ENCODE measurements around the gene CDH23. TPM values are rescaled to one million over a fixed set of nuclear protein-coding genes. Genes with fewer than 3 reads are reported as not detected.

The CDH23 gene
- polyA plus RNA-seq, 2 donors = 1.6 to 3.2 TPM

- Histone ChIP-seq H3K4me1 (ENCODE audit: control insufficient read depth in 2 of 2, insufficient read depth in 2 of 2, low read length in 1 of 2) (no peaks in the 10 kb centered on the region), H3K4me3 (ENCODE audit: low read depth in 1 of 2, low read length in 2 of 2) (no peak overlapping the region), H3K27ac (ENCODE audit: low read depth in 2 of 2, low read length in 1 of 2) (peak overlapping the region in 1 of 2 donors; percentile 1), H3K9me3 (ENCODE audit: control insufficient read depth in 2 of 2, insufficient read depth in 1 of 2, low read depth in 1 of 2, low read length in 1 of 2) (peaks cover 0 to 2% of the 10 kb centered on the region in 2 donors), H3K27me3 (ENCODE audit: control insufficient read depth in 1 of 2, insufficient read depth in 2 of 2, low read length in 2 of 2) (no peaks in the 10 kb centered on the region), H3K36me3 (ENCODE audit: control insufficient read depth in 2 of 2, insufficient read depth in 2 of 2, low read length in 1 of 2) (no peaks in the 10 kb centered on the region)
- 58 to 64% methylated on average over 10 of the region's 10 CpGs for WGBS, 2 donors
Measured at GRCh38 chr10:71694567-71694968, 297.8 kb downstream of the CDH23 start.

GRCh38 chr10:71695502-71696476, 299.1 kb downstream of the CDH23 start:
- no peak overlapping the region for H3K27ac ChIP-seq (ENCODE audit: low read depth in 2 of 2, low read length in 1 of 2)

GRCh38 chr10:71696628-71697326, 300.1 kb downstream of the CDH23 start:
- Histone ChIP-seq H3K9me3 (ENCODE audit: control insufficient read depth in 2 of 2, insufficient read depth in 1 of 2, low read depth in 1 of 2, low read length in 1 of 2) (no peaks in the 10 kb centered on the region), H3K27ac (ENCODE audit: low read depth in 2 of 2, low read length in 1 of 2) (no peak overlapping the region), H3K27me3 (ENCODE audit: control insufficient read depth in 1 of 2, insufficient read depth in 2 of 2, low read length in 2 of 2) (no peaks in the 10 kb centered on the region), H3K36me3 (ENCODE audit: control insufficient read depth in 2 of 2, insufficient read depth in 2 of 2, low read length in 1 of 2) (no peaks in the 10 kb centered on the region), H3K4me3 (ENCODE audit: low read depth in 1 of 2, low read length in 2 of 2) (no peak overlapping the region), H3K4me1 (ENCODE audit: control insufficient read depth in 2 of 2, insufficient read depth in 2 of 2, low read length in 1 of 2) (no peaks in the 10 kb centered on the region)
- 56 to 60% methylated on average over 10 of the region's 10 CpGs for WGBS, 2 donors

More at GRCh38 chr10:71695502-71696476, 299.1 kb downstream of the CDH23 start:
- 76 to 78% methylated on average over 14 of the region's 14 CpGs for WGBS, 2 donors
- H3K4me1 ChIP-seq (ENCODE audit: control insufficient read depth in 2 of 2, insufficient read depth in 2 of 2, low read length in 1 of 2) = no peaks in the 10 kb centered on the region
- no peak overlapping the region for H3K4me3 ChIP-seq (ENCODE audit: low read depth in 1 of 2, low read length in 2 of 2)
- H3K9me3 ChIP-seq (ENCODE audit: control insufficient read depth in 2 of 2, insufficient read depth in 1 of 2, low read depth in 1 of 2, low read length in 1 of 2) = peaks cover 0 to 2% of the 10 kb centered on the region in 2 donors
- no peaks in the 10 kb centered on the region for H3K36me3 ChIP-seq (ENCODE audit: control insufficient read depth in 2 of 2, insufficient read depth in 2 of 2, low read length in 1 of 2)
- H3K27me3 ChIP-seq (ENCODE audit: control insufficient read depth in 1 of 2, insufficient read depth in 2 of 2, low read length in 2 of 2) = no peaks in the 10 kb centered on the region

GRCh38 chr10:71697938-71698709, 301.4 kb downstream of the CDH23 start:
- 62 to 66% methylated on average over 7 of the region's 7 CpGs for WGBS, 2 donors
- Histone ChIP-seq H3K27me3 (ENCODE audit: control insufficient read depth in 1 of 2, insufficient read depth in 2 of 2, low read length in 2 of 2) (no peaks in the 10 kb centered on the region), H3K36me3 (ENCODE audit: control insufficient read depth in 2 of 2, insufficient read depth in 2 of 2, low read length in 1 of 2) (no peaks in the 10 kb centered on the region), H3K9me3 (ENCODE audit: control insufficient read depth in 2 of 2, insufficient read depth in 1 of 2, low read depth in 1 of 2, low read length in 1 of 2) (no peaks in the 10 kb centered on the region), H3K27ac (ENCODE audit: low read depth in 2 of 2, low read length in 1 of 2) (no peak overlapping the region), H3K4me3 (ENCODE audit: low read depth in 1 of 2, low read length in 2 of 2) (no peak overlapping the region), H3K4me1 (ENCODE audit: control insufficient read depth in 2 of 2, insufficient read depth in 2 of 2, low read length in 1 of 2) (no peaks in the 10 kb centered on the region)

GRCh38 chr10:71698737-71699136, 302.0 kb downstream of the CDH23 start:
- no peaks in the 10 kb centered on the region for H3K27me3 ChIP-seq (ENCODE audit: control insufficient read depth in 1 of 2, insufficient read depth in 2 of 2, low read length in 2 of 2)
- no peak overlapping the region for H3K4me3 ChIP-seq (ENCODE audit: low read depth in 1 of 2, low read length in 2 of 2)
- H3K4me1 ChIP-seq (ENCODE audit: control insufficient read depth in 2 of 2, insufficient read depth in 2 of 2, low read length in 1 of 2) = no peaks in the 10 kb centered on the region
- WGBS, 2 donors = 79 to 86% methylated on average over 5 of the region's 5 CpGs
- H3K27ac ChIP-seq (ENCODE audit: low read depth in 2 of 2, low read length in 1 of 2) = no peak overlapping the region
- H3K36me3 ChIP-seq (ENCODE audit: control insufficient read depth in 2 of 2, insufficient read depth in 2 of 2, low read length in 1 of 2) = no peaks in the 10 kb centered on the region
- no peaks in the 10 kb centered on the region for H3K9me3 ChIP-seq (ENCODE audit: control insufficient read depth in 2 of 2, insufficient read depth in 1 of 2, low read depth in 1 of 2, low read length in 1 of 2)

DNA sequence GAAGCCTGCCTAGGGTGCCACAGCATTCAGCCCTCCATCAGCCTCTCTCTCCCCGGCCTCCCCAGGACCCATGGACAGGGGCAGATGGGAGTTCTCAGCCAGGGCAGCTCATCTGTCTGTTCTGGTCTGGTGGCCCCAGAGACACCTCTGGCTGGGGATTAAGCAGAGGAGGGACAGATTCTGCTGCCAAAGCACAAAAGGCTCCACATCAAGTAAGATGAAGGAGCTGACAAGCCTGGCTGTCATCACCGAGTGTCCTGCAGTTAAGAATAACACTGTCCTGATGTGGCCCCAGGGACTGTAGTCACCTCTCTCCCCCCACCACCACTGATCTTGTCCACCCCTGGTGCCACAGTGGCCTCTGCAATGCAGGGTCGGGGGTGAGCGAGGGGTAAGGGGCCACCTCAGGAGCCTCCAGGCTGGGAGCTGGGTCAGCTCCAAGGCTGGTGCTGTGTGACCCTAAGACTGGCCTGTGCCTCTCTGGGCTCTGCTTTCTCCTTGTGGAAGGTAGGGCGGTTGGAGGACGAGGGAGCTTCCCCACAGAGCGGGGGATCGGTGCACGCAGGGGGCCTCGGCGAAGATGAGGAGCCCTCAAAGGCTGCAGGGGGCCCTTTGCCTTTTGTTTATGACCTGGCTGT, 304.1 kb downstream of the CDH23 start:
- no peaks in the 10 kb centered on the region for H3K9me3 ChIP-seq (ENCODE audit: control insufficient read depth in 2 of 2, insufficient read depth in 1 of 2, low read depth in 1 of 2, low read length in 1 of 2)
- no peak overlapping the region for H3K4me3 ChIP-seq (ENCODE audit: low read depth in 1 of 2, low read length in 2 of 2)
- no peaks in the 10 kb centered on the region for H3K36me3 ChIP-seq (ENCODE audit: control insufficient read depth in 2 of 2, insufficient read depth in 2 of 2, low read length in 1 of 2)
- 90 to 91% methylated on average over 11 of the region's 11 CpGs for WGBS, 2 donors
- no peak overlapping the region for H3K27ac ChIP-seq (ENCODE audit: low read depth in 2 of 2, low read length in 1 of 2)
- no peaks in the 10 kb centered on the region for H3K27me3 ChIP-seq (ENCODE audit: control insufficient read depth in 1 of 2, insufficient read depth in 2 of 2, low read length in 2 of 2)
- H3K4me1 ChIP-seq (ENCODE audit: control insufficient read depth in 2 of 2, insufficient read depth in 2 of 2, low read length in 1 of 2) = no peaks in the 10 kb centered on the region

DNA sequence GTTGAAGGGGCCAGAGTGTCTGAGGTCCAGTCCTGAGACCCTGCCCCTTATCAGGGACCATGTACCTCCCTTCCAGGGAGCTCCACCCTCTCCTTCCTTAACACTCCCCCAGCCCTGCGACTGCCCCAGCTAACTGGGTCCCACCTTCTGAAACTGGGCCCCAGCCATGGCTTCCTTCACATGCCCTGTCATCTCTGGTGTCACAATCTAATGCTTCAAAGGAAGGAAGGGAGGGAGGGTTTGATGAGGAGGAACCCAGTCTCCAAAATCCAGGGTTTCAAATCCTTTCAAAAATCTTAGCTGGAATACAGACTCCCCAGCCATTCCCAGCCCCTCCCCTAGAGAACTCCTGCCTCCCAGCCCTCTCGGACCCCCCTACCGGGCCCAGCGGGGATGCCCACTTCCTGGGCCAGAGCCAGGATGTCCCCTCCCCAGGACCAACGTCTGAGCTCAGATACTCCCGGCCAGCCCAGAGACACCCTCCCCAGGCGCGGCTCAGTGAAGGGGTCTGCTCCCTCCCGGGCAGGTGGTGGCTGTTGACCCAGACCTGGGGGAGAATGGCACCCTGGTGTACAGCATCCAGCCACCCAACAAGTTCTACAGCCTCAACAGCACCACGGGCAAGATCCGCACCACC, 304.9 kb downstream of the CDH23 start:
- 79 to 83% methylated on average over 11 of the region's 11 CpGs for WGBS, 2 donors
- Histone ChIP-seq H3K4me3 (ENCODE audit: low read depth in 1 of 2, low read length in 2 of 2) (no peak overlapping the region), H3K9me3 (ENCODE audit: control insufficient read depth in 2 of 2, insufficient read depth in 1 of 2, low read depth in 1 of 2, low read length in 1 of 2) (no peaks in the 10 kb centered on the region), H3K36me3 (ENCODE audit: control insufficient read depth in 2 of 2, insufficient read depth in 2 of 2, low read length in 1 of 2) (no peaks in the 10 kb centered on the region), H3K27me3 (ENCODE audit: control insufficient read depth in 1 of 2, insufficient read depth in 2 of 2, low read length in 2 of 2) (no peaks in the 10 kb centered on the region), H3K27ac (ENCODE audit: low read depth in 2 of 2, low read length in 1 of 2) (no peak overlapping the region), H3K4me1 (ENCODE audit: control insufficient read depth in 2 of 2, insufficient read depth in 2 of 2, low read length in 1 of 2) (no peaks in the 10 kb centered on the region)

DNA sequence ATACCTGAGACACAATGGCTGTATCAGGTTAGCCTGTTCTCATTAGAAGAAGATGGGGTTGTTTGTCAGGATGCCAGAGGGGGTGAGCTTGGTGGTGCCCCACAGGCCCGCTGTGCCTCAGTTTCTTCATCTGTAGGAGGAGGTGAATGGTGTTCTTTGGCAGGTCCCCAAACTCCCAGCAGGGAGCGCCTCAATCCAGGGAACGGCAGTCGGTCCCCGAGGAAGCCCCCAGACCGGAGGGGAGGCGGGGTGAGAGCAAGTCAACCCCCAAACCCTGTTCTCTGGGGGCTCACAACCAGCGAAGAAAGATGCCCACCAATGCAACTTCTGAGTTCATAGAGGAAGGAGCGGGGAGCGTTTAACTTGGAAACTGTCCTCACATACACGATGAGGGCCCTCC, 306.9 kb downstream of the CDH23 start:
- no peak overlapping the region for H3K27ac ChIP-seq (ENCODE audit: low read depth in 2 of 2, low read length in 1 of 2)
- no peaks in the 10 kb centered on the region for H3K27me3 ChIP-seq (ENCODE audit: control insufficient read depth in 1 of 2, insufficient read depth in 2 of 2, low read length in 2 of 2)
- no peaks in the 10 kb centered on the region for H3K36me3 ChIP-seq (ENCODE audit: control insufficient read depth in 2 of 2, insufficient read depth in 2 of 2, low read length in 1 of 2)
- H3K9me3 ChIP-seq (ENCODE audit: control insufficient read depth in 2 of 2, insufficient read depth in 1 of 2, low read depth in 1 of 2, low read length in 1 of 2) = no peaks in the 10 kb centered on the region
- WGBS, 2 donors = 89 to 90% methylated on average over 11 of the region's 11 CpGs
- no peak overlapping the region for H3K4me3 ChIP-seq (ENCODE audit: low read depth in 1 of 2, low read length in 2 of 2)
- no peaks in the 10 kb centered on the region for H3K4me1 ChIP-seq (ENCODE audit: control insufficient read depth in 2 of 2, insufficient read depth in 2 of 2, low read length in 1 of 2)

Data from esophagus (tissue), 2 donors.